Astrocyte of the cerebellum (primary cell): ENCODE measurements around the gene ECI1.

ENCODE experiments used
- DNase-seq: peaks from one replicate; pipeline ENCODE4 v3.0.0-alpha.2; 2011; ENCODE audit warnings: low read depth
- H3K4me3 ChIP-seq: 2 replicates; pipeline ENCODE4 v1.5.1; 2011; ENCODE audit warnings: mild to moderate bottlenecking, low read depth, low read length, moderate library complexity
- in situ Hi-C: cut with HindIII; loops from 2 replicates; pipeline ENCODE4 v1.10.0; 2017; ENCODE audit warnings: low sequenced_read_pairs
- TF ChIP-seq, protein P1 (sequence below): IDR thresholded peaks from 2 replicates; pipeline ENCODE4 v1.5.1; 2012; ENCODE audit warnings: low read length, low read depth, moderate library complexity, mild to moderate bottlenecking; ENCODE audit errors: missing control alignments

Gene ECI1

DNA sequence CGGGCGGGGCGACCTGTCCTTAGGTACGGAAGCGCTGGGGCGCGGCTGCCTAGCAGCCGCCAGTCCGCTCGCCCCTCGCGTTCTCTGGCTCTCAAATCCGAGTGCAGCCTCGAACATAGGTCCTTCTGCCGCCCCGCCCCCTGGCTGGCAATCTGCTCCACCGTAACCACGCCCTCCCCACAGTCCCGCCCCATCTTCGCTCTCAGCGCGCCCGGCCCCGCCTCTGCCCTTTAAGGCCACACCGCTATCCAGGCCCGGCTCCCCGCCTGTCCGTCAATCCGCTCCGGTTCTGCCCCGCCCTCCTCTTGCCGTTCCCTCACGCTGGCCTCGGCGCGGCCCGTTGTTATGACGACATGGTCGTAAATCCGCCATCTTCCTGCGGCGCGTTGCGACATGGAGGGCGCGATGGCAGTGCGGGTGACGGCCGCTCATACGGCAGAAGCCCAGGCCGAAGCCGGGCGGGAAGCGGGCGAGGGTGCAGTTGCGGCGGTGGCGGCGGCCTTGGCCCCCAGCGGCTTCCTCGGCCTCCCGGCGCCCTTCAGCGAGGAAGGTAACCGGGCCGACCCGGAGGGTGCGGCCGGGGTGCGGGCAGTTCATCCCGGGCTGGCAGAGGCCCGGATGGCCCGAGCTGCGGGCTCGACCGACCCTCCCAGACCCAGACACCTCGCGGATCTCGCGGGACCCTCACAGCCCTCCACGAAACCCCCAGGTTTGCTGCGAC is 28.0 kb downstream of the ECI1 start, which contains the start of gene E4F1:
TSS of gene E4F1 (plus strand) at position 371 of the 721 bp plus-strand sequence. CDS start at position 394, 23 bp downstream.
- peak within 1 kb of the TSS; percentile 92 for H3K4me3 ChIP-seq
- DNase-seq: peak; percentile 98
- TF ChIP-seq, protein P1, sequence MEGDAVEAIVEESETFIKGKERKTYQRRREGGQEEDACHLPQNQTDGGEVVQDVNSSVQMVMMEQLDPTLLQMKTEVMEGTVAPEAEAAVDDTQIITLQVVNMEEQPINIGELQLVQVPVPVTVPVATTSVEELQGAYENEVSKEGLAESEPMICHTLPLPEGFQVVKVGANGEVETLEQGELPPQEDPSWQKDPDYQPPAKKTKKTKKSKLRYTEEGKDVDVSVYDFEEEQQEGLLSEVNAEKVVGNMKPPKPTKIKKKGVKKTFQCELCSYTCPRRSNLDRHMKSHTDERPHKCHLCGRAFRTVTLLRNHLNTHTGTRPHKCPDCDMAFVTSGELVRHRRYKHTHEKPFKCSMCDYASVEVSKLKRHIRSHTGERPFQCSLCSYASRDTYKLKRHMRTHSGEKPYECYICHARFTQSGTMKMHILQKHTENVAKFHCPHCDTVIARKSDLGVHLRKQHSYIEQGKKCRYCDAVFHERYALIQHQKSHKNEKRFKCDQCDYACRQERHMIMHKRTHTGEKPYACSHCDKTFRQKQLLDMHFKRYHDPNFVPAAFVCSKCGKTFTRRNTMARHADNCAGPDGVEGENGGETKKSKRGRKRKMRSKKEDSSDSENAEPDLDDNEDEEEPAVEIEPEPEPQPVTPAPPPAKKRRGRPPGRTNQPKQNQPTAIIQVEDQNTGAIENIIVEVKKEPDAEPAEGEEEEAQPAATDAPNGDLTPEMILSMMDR: no peak
- in situ Hi-C loops: no loop called here

DNA sequence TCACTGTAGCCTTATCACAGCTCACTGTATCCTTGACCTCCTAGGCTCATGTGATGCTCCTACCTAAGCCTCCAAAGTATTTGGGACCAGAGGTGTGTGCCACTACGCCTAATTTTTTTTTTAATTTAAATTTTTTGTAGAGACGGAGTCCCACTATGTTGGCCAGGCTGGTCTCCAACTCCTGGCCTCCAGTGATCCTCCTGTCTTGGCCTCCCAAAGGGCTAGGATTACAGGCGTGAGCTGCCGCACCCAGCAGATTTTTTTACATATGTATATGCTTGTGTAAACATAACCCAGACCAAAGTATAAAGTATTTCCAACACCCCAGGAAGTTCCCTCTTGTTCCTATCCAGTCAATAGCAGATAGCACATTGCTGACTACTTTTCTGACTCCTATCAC is 35.1 kb downstream of the ECI1 start:
- no peak for DNase-seq
- no peak overlapping the region for H3K4me3 ChIP-seq
- TF ChIP-seq, protein P1: no peak
- in situ Hi-C loops: no loop called here

DNA sequence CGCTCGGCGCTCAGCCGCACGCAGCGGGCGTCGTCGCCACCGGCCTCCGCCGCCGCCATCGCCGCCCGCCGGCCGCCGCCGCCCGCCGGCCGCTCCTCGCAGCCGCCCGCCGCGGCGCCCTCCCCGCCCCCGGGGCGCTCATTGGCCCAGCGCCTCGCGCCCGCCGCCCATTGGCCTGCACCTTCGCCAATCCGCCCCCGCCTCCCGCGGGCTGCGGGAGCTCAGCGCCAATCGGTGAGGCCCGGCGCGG is 36.7 kb downstream of the ECI1 start, which contains the start of gene PGP:
TSS of gene PGP (minus strand) at position 122 of the 250 bp plus-strand sequence. CDS start at position 59, 63 bp downstream.
- no peak for DNase-seq
- H3K4me3 ChIP-seq: peak within 1 kb of the TSS; percentile 66
- TF ChIP-seq, protein P1: no peak
- in situ Hi-C loops: no loop called here

DNA sequence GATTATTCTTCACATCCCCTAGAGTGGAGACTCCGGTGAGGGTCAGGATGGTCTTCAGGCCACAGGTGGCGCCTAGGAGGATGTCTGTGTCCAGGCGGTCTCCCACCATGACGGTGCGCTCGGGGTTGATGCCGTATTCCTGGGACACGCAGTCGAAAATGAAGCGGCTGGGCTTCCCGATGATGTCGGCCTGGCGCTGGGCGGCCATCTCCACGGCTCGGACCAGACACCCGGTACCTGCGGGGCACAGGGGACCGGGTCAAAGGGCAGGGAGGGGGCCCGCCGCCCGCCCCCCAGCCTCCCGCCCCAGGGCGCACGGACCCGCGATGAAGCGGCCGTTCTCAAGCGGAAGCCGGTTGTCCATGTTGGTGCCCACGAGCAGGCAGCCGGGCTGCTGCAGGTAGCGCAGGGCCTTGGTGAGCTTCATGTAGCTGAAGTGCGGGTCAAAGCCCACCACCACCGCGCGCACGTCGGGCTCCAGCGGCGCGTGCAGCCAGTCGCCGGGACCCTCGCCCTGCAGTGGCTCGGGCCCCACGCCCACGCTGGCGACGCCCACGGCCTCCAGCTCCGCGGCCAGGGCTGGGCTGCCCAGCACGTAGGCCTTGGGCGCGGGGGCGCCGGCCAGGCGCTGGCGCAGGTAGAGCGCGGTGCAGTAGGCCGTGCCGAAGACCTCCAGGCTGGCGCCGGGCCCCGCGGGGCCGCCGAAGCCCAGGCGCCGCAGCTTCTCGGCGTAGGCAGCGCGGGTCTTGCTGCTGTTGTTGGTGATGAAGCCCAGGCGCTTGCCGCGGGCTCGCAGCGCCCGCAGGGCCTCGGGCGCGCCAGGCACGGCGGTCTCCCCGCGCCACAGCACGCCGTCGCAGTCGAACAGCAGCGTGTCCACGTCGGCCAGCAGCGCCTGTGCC is 37.3 kb downstream of the ECI1 start:
- in situ Hi-C loops: no loop called here
- peak overlapping the region; percentile 54 for H3K4me3 ChIP-seq
- TF ChIP-seq, protein P1: peak; percentile 7
- no peak for DNase-seq

DNA sequence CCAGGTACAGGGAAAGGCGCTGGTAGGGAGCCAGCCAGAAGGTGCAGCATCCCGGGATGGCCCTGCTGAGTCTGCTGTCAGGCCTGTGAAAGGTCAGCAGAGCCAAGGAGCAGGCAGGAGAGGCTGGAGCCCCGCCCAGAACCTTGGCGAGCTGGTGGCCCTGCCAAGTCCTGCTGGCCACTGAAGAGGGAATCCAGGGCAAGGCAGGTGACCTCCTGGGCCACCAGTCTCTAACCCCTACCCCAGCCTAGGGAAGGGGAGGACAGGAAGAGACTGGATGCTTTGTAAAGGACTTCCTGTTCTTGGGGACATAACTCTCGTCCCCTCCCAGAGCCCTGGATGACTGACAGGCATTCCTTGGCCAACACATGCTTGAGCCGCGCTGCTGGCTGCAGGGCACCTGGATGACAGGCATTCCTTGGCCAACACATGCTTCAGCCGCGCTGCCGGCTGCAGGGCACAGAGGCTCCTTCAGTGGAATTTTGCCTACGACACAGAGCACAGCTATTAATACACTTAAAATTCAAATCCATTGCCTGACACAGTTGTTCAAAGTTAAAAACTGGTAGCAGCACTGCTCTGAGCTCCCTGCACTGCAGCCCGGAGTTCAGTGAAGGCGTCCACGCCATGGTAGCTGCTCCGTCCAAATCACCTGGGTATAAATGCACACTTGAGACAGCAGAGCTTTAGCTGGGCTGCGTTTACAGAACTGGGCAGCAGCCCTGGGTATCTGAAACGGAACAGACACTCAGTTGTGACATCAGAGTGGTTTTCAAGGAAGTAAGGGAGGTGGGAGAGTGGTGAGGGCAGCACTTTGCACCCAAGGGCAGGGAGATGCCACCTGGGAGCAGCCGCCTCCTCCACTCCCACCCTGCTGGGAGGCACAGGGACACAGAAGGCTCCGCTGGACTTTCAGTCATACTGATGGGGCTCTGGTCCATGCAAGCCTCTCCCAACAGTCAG is 38.7 kb downstream of the ECI1 start:
- in situ Hi-C loops: no loop called here
- TF ChIP-seq, protein P1: no peak
- peak overlapping the region; percentile 54 for H3K4me3 ChIP-seq
- DNase-seq: no peak

DNA sequence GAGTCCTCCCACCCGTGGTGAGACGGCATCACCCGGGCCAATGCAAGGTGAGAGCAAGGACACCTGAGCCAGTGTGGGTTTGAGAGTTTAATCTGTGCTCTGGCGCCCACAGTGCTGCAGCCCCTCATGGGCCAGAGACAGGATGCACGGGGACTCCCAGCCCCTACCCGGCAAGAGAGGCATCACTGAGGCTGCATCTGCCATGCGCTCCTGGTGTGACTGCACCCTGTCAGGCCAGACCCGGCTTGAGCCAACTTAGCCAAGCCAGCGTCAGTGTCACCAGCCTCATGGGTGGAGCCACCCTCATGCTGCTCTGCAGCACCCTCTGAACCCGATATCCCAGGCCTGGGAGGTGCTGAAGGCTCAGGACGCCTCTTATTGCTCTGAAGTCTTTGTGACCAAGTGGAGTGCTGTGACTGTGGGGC is 39.5 kb downstream of the ECI1 start:
- TF ChIP-seq, protein P1: no peak
- H3K4me3 ChIP-seq: no peak overlapping the region
- no peak for DNase-seq
- in situ Hi-C loops: no loop called here
